HG03521 (cell line): ENCODE results near the gene SLC35A5.

ENCODE experiments used
- ATAC-seq: cut with Tn5 transposase; IDR thresholded peaks from one replicate; pipeline ENCODE4 v1.9.1; 2021; ENCODE audit warnings: mild to moderate bottlenecking, moderate library complexity; ENCODE audit not compliant: unreplicated experiment

SLC35A5 gene

DNA sequence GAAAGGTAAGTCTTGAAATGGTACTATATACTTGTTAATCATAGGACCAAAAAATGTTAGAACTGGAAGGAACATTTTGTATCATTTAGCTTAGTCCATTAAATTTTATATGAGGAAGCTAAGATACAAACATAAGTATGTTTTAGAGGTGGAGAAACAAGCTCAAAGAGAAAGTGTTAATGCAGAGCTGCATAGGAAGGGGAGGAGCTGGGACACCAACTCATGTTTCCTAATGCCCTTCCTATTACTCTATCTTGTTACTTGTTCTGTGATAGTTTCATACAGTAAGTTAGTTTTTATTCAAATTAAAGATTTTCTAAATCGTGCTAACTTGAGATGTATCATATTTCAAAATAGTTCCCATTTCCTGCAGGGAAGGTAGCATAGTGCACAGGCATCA is 7.4 kb downstream of the SLC35A5 start:
- no peak for ATAC-seq

DNA sequence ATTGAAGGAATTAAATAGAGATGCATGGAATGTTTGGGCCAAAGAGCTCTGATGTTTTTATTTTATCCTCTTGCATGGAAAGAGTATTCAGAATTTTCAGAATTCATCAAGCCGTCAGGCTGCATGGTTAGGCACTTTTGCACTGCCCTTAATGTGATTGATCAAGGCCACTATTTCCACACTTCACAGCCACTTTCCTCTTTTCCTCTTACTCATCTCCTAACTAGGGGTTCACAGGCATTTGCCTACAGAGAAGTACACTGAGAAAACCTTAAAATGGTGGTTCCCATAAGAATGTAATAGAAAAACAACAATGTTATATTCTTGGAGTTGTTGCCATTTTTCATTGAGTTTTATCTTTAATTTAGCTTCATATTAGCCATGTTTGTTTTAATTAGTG is 10.9 kb downstream of the SLC35A5 start:
- no peak for ATAC-seq

DNA sequence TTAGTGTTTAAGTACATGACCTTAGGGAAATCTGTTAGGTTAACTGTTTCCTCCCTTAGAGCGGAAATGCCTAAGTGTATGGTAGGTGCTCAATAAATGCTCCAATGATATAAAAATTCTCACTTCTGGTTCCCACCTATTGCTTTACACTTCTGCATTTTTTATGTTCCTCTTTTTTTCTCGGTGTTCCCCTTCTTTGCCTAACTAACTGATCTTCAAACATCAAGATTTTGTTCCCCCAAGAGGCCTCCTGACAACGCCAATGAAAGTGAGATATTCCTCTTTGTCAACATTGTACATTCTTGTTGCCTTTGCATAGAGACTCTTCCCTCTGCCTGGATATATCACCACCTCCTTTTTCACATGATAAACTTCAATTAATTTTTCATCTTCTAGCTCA is 17.4 kb downstream of the SLC35A5 start:
- no peak for ATAC-seq

DNA sequence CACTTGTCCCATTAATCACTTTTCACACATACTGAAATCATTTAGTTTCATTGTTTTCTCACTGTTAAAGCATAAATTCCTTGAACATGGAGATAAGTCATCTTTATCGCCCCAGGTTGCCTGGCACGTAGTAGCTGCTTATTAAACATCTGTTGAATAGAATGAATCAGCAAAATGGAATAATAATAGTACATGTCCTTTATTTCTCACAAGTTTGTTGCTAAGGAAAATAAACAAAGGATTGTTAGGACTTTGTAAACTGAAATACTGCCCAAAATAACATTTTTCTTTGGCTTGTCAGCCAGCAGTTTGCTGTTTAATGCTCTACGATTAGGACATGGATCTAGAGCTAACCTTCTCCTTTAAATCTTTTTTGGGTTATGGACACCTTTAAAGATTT is 17.9 kb downstream of the SLC35A5 start:
- ATAC-seq = no peak

DNA sequence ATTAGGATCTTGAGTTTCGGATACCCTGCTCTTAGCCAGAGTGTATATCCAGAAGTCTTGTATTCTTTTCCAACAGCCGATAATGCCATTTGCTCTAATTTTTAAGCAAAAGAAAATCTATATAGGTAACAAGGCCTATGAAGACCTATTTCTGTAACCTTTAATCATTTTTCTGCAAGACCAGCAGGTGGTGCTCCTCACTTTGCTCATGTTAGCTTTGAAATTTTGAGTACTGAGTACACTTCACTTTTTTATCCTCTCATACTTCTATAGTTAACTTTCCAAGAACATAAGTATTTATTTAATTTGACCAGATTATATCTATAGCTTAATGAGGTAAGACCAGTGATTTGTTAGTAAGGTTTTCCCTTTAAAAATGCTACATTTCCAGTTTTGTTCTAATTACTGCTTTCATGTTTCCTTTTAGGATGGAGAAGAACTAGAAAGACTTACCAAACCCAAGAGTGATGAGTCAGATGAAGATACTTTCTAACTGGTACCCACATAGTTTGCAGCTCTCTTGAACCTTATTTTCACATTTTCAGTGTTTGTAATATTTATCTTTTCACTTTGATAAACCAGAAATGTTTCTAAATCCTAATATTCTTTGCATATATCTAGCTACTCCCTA is 20.5 kb downstream of the SLC35A5 start:
- ATAC-seq = no peak

DNA sequence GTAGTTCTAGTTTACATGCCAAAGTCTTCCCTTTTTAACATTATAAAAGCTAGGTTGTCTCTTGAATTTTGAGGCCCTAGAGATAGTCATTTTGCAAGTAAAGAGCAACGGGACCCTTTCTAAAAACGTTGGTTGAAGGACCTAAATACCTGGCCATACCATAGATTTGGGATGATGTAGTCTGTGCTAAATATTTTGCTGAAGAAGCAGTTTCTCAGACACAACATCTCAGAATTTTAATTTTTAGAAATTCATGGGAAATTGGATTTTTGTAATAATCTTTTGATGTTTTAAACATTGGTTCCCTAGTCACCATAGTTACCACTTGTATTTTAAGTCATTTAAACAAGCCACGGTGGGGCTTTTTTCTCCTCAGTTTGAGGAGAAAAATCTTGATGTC is 21.3 kb downstream of the SLC35A5 start:
- no peak for ATAC-seq

DNA sequence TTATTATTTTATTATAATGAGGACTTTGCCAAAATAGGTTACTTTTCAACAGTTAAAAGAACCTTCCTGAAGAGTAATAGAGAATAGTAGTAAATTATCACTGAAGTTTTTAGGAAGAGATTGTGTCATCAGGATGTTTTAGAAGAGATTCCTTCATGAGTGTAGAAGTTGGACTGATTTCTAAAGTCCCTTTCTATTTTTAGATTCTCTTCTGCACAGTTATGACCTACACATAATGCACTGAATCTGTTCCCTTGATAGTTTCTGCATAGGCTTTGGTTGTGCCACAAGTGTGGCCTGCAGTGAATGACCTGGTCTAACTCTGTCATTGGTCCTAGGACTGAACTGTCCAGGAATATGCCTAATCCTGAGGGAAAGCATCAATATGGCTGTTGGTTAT is 23.9 kb downstream of the SLC35A5 start:
- no peak for ATAC-seq

DNA sequence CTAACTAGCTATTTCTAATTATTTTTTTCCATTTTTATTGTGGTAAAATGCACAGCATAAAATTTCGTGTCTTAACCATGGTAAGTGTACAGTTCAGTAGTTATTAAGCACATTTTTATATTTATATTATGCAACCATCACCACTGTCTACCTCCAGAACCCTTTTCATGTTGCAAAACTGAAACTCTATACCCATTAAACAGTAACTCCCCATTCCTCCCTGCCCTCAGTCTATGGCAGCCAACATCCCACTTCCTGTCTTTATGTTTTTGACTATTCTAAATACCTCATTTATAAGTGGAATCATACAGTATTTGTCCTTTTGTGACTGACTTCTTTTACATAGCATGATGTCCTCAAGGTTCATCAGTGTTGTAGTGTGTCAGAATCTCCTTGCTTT is 25.5 kb downstream of the SLC35A5 start:
- ATAC-seq = no peak

DNA sequence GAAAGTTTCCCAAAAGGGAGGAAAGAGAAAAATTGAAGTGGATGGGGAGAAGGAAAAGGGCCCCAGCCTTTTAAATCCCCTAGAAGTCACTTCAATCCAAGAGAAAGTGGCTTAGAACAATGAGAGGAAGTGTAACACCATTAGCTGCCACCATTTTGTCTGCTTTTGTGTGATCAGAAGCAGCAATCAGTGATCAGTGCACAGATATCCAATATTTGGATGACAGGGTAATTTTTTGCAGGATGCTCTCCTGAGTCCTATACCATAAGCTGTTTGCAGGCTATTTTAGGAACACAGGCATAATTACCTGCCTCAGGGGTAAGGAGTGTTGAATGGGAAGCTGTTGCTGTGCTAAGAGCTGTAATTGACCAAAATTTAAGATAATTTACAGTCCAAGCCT is 31.4 kb downstream of the SLC35A5 start:
- ATAC-seq = no peak

DNA sequence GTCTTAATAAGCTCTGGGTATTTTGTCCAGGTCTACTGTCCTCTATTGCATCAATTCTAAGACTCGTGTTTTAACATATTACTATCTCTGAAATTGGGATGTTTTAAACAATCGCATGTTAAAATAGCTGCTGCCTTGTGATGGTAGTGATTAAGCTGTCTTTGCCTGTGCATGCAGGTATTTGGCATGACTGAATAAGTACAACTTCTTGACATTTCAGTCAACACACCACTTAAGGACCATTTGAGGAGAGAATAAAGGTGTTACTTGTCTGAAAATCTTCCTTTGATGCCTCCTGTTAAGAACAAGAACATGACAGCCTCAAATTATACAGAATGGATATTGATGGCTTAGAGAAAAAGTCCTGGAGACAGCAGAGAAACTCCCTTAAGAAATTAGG is 33.0 kb downstream of the SLC35A5 start:
- ATAC-seq = no peak

DNA sequence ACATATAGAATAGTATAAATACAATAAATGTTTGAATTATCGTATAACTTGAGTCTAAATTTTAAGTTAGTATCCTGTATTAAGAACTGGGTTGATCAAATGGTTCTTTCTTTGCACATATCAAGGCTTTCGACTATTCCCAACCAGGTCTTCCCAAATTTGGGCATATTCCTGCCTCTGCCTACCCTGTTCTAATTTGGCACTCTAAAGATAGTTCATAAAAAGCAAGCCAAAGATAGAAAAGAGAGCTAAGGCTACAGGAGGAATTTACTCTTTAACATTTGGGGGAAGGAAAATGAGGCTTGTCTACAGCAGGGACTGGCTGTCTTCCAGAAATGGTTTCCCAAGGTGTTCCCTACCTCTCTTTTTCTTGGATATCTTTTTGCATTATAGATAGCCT is 36.1 kb downstream of the SLC35A5 start:
- ATAC-seq = no peak

DNA sequence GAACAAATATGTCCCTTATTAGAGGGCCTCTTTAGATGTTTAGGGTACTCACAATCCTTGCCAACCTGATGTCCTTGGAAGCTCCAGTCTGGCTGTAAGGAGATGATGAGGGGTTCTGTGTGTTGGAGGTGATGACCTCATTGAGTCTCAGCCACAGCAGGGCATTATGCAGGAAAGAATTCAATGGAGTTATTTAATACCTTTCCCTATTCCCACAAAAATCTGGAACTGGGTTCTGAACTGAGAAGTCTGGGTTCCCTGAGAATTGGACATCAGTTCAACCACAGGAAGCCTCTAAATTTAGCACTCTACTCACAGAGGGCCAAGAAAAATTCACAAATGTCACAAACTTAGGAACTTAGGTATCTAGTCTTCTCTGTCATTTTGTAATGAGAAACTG is 36.9 kb downstream of the SLC35A5 start:
- no peak for ATAC-seq

DNA sequence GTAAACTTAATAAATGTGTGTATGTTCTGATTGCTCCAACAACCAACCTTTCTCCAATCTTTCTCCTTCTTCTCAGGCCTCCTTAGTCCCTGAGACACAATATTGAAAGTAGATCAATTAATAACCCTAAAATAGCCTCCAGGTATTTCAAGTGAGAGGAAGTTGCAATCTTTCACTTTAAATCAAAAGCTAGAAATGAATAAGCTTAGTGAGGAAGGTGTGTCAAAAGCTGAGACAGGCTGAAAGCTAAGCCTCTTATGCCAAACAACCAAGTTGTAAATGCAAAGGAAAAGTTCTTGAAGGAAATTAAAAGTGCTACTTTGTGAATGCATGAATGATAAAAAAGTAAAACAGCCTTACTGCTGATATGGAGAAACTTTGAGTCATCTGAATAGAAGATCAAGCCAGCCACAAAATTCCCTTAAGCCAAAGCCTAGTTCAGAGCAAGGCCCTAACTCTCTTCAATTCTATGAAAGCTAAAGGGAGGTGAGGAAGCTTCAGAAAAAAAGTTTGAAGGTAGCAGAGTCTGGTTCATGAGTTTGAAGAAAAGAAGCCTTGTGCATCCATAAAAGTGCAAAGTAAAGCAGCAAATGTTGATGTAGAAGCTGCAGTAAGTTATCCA is 40.5 kb downstream of the SLC35A5 start:
- ATAC-seq = no peak

DNA sequence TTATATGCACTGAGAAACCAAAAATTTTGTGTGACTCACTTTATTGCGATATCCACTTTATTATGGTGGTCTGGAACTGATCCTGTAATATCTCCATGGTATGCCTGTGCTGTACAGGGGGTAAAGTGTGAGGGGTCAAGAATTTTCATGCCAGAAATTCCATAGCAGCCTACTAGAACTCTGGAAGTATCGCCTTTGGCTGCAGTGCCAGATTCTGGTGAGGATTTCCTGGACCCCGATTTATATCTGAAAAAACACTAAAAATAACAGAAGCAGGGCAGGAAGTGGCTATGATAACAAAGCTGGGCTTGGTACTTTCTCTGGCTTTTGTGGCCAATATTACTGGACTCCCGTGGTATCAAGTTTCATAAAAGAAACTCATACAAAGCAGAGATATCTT is 42.7 kb downstream of the SLC35A5 start:
- ATAC-seq = no peak

DNA sequence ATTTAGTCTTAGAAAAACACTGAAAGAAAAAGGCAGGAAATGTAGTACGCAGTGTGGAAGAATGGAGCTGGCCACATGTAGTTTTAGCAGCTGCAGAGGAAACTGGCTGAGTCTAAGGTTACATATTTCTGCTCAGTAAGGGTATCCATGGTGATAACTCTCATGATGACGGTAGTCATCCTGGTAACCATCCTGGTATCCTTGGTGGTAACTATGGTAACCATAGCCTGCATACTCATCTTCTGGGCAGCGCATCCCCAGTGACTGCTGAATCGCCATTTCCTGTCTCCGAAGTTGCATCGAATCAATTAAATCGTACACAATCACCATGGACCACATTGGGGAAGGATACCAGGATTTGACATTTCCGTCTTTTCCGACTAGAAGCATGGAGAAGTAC is 43.4 kb downstream of the SLC35A5 start:
- no peak for ATAC-seq

DNA sequence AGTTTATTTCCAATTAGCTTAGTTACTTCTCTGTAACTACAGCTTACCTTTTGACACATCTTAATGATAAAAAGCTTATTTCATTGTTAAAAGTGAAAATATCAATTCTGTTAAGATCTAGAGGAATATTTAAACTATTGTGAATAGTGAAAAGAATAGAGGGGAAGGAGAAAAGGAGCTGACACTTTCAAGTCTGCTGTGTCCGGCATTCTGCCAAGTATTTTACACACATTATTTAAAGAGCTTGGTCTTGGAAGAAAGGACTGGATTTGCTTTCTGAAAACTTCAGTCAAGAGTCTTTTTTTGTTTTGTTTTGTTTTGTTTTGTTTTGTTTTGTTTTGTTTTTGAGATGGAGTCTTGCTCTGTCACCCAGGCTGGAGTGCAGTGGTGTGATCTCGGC is 44.3 kb downstream of the SLC35A5 start:
- no peak for ATAC-seq

DNA sequence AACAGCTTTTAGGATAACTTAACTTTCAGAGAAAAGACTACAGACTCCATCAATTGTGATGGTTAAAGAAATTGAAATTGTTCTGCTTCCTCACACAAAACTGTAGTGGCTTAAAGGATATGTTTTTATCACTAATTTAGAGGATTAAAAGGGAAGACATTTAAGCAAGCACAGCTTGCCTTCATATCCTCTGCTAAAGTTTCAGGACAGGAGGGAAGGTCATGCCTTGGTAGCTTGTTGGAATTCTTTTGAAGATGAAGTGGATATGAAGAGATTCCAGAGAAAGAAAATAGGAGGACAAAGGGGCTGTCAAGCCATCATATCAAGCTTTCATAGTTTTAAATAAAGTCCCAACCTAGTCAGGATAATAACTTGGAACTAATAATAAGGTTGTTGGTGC is 46.0 kb downstream of the SLC35A5 start:
- ATAC-seq = no peak

DNA sequence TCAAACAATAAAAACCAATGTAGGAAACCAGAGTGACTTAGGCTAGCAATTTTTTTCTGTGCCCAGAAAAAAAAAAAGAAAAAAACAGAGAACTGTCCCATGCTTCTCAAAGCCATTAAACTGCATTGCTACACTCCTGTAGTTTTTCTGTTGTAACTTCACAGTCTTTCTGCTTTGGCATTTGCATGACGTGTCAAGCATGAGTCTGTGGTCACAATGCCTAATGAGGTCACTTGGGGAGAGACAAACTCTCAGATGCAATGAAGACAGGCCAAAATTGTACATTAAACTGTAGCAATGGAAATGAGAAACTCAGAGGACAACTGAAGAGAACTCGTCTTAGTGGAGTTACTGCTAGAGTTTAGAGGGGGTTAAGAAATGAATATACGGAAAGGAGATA is 48.3 kb downstream of the SLC35A5 start:
- ATAC-seq = no peak

DNA sequence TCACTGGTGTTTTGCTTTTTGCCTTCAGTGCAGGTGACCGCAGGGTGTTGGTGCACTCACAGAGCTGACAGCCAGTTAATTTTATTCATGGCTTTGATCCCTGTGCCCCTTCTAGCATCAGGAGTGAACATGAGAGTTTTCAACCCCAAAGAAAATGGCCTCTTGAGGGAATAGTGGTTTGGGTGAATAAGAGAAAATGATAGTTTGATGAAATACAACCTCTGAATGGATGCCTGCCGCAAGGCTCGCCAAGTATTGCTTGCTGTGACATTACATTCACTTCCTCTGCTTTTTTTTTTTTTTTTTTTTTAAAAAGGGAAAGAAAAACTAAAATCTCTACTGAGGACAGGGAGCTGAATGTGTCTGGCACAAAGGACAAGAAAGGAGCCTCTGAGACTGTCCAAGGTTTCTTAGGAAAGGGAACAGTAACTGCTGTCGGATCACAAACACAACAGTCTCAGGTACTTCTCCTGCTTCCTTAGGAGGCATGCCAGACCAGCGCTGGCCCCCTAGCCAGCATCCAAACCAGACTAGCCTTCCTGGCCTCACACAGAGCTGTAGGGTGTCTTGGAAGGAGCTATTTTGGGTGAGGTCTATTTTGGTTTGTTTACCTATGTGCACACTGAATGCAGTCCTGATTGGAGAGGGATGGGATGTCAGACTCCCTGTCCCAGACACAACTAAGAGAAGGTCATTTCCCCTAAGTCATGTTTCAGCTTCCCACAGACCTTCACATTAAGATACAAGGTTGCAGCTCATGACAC is 50.1 kb downstream of the SLC35A5 start:
- ATAC-seq = no peak

DNA sequence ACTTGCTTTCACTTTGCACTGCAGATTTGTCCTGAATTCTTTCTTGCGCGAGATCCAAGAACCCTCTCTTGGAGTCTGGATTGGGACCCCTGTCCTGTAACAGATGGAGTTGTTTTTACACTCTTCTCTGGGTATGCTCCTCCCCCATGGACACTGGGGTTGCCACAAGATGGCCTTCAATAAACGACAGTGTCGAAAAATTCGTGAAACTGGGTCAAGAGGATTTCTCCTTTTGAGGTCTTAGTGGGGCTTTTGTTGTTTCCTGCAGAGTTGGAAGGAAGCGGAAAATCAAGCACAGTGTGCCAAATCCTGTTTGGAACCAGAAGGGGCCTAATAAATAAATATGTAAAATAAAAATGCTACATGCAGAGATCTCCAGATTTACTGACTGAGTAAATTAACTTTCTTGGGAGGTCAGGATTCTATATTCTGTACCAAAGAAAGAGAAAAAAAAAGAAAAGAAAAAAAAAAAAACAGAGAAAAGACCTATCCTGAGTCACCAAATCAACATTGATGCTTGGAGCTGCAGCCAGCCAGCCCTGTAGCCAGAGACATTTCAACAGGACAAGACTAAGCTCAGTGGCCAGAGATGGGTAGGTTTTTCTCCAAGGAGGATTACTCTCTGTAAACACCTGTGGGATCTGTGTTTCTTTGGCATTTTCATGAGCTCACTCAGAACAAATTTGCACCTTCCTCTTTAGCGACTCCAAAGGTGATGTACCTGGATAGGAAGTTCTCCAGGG is 54.3 kb downstream of the SLC35A5 start:
- ATAC-seq = no peak

DNA sequence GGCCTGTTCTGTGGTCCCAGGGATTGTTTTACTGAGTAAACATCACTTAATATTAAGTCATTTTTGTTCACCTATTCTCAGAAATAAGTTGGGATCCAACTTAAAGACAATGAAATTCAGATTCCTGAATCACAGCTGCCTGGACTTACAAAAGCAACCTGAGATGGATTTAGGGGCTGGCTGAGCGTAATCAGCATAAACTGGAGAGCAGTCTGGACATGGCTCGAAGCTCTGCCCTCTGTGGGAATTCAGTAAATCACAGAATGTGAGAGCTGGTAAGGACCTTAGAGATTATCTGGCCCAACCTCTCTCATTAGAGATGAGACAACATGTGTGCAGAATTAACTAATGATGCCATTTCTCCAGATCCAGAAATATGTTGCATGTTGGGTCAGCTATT is 55.4 kb downstream of the SLC35A5 start:
- ATAC-seq = no peak

DNA sequence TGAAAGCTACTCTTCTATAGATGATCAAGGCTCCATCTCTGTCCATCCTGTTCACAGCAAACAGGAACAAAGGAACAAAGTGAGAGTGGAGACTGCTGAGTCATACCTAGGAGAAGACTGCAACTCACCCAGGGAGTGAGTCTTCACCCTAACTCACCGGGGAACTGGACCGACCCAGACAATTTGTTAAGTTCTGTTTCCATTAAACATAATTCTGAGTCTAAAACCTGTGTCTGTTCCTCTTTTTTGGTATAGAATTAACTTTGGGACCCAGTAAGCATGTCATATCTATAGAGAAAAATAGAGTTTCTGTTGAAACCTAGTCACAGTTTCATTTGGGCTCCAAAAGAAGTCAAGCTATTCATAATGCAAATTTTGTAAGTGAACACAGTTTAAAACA is 57.5 kb downstream of the SLC35A5 start:
- peak; percentile 63 for ATAC-seq
